HG02884 (cell line): Measurements from ENCODE around the gene ANKRD34A.
"Not testable (repeated sequence)": the region's sequence is repeated elsewhere in the genome, so short reads cannot be mapped to it uniquely, and the experiment has no call there.

ENCODE experiments used
- ATAC-seq: cut with Tn5 transposase; IDR thresholded peaks from one replicate; pipeline ENCODE4 v1.9.1; 2021; ENCODE audit warnings: mild to moderate bottlenecking, moderate library complexity; ENCODE audit not compliant: unreplicated experiment

The ANKRD34A gene

GRCh38 chr1:145949219-145949618 is 15.2 kb downstream of the ANKRD34A start:
- ATAC-seq, result no peak

- no peak for ATAC-seq
These were observed 16.8 kb downstream of the ANKRD34A start for GRCh38 chr1:145947551-145947950.

- no peak for ATAC-seq
These were observed 17.8 kb downstream of the ANKRD34A start for GRCh38 chr1:145946477-145946986.

GRCh38 chr1:145944532-145944931 is 19.8 kb downstream of the ANKRD34A start:
- ATAC-seq, result no peak

GRCh38 chr1:145942871-145943270 is 21.5 kb downstream of the ANKRD34A start:
- no peak for ATAC-seq

GRCh38 chr1:145942405-145942804 is 22.0 kb downstream of the ANKRD34A start:
- no peak for ATAC-seq

GRCh38 chr1:145937436-145937835 is 26.9 kb downstream of the ANKRD34A start:
- no peak for ATAC-seq

- ATAC-seq, result no peak
These were observed 28.1 kb downstream of the ANKRD34A start for GRCh38 chr1:145936247-145936646.

- no peak for ATAC-seq
These were observed 28.7 kb downstream of the ANKRD34A start for GRCh38 chr1:145935708-145936107.

- ATAC-seq, result not testable (repeated sequence)
These were observed 31.8 kb downstream of the ANKRD34A start for GRCh38 chr1:145932522-145933009.

- no peak for ATAC-seq
These were observed 36.3 kb downstream of the ANKRD34A start for GRCh38 chr1:145927916-145928643.

- ATAC-seq, result peak; percentile 92
These were observed 37.1 kb downstream of the ANKRD34A start, which contains the start of gene RBM8A for GRCh38 chr1:145927063-145927886. TSS of gene RBM8A (minus strand) at chr1:145927484. CDS start at chr1:145927426, 58 bp downstream.

- ATAC-seq, result no peak
These were observed 37.7 kb downstream of the ANKRD34A start for GRCh38 chr1:145926686-145927062.

GRCh38 chr1:145922266-145922665 is 42.1 kb downstream of the ANKRD34A start:
- ATAC-seq, result no peak

GRCh38 chr1:145920297-145920696 is 44.1 kb downstream of the ANKRD34A start:
- ATAC-seq, result not testable (repeated sequence)

GRCh38 chr1:145918992-145919939 is 45.1 kb downstream of the ANKRD34A start:
- peak; percentile 8 for ATAC-seq

GRCh38 chr1:145918144-145918991 is 46.0 kb downstream of the ANKRD34A start, which contains the start of gene PEX11B:
TSS of gene PEX11B (minus strand) at chr1:145918717. CDS start at chr1:145918688, 29 bp downstream.
- peak; percentile 89 for ATAC-seq

- ATAC-seq, result no peak
These were observed 46.8 kb downstream of the ANKRD34A start for GRCh38 chr1:145917595-145917994.

GRCh38 chr1:145916745-145917144 is 47.6 kb downstream of the ANKRD34A start:
- ATAC-seq, result no peak
